Stimulated activated effector memory CD8-positive, alpha-beta T cell treated with anti-CD3 and anti-CD28 coated beads, Interleukin-12 subunit alpha, Interleukin-12 subunit beta, amount 100 ng/mL, for 72 hours (primary cell): ENCODE measurements around the gene PRR15.
A peak's percentile ranks its signal among the peaks of the same experiment; 100 is the strongest.
"Not testable (repeated sequence)": the region's sequence is repeated elsewhere in the genome, so short reads cannot be mapped to it uniquely, and the experiment has no call there.

Experiments used
- ATAC-seq: fragments of 150-1000 bp; cut with Tn5 transposase; 2 replicates; pipeline ENCODE4 v1.10.0; 2021
- DNase-seq, 2 donors: peaks; one replicate each; pipeline ENCODE4 v3.0.0; 2021 to 2022; ENCODE audit warnings: low spot score in 2 of 2
- H3K27ac Mint-ChIP-seq: one replicate; pipeline ENCODE4 v1.8.0; 2022; ENCODE audit warnings: mild to moderate bottlenecking, mixed read lengths
- H3K36me3 Mint-ChIP-seq: one replicate; pipeline ENCODE4 v1.8.0; 2022; ENCODE audit warnings: mild to moderate bottlenecking, mixed read lengths
- H3K4me1 Mint-ChIP-seq: one replicate; pipeline ENCODE4 v1.8.0; 2022; ENCODE audit warnings: mixed read lengths
- H3K4me3 Mint-ChIP-seq: one replicate; pipeline ENCODE4 v1.8.0; 2022; ENCODE audit warnings: mild to moderate bottlenecking, mixed read lengths
- H3K9me3 Mint-ChIP-seq: one replicate; pipeline ENCODE4 v1.8.0; 2022; ENCODE audit warnings: mixed read lengths

PRR15 gene

DNA sequence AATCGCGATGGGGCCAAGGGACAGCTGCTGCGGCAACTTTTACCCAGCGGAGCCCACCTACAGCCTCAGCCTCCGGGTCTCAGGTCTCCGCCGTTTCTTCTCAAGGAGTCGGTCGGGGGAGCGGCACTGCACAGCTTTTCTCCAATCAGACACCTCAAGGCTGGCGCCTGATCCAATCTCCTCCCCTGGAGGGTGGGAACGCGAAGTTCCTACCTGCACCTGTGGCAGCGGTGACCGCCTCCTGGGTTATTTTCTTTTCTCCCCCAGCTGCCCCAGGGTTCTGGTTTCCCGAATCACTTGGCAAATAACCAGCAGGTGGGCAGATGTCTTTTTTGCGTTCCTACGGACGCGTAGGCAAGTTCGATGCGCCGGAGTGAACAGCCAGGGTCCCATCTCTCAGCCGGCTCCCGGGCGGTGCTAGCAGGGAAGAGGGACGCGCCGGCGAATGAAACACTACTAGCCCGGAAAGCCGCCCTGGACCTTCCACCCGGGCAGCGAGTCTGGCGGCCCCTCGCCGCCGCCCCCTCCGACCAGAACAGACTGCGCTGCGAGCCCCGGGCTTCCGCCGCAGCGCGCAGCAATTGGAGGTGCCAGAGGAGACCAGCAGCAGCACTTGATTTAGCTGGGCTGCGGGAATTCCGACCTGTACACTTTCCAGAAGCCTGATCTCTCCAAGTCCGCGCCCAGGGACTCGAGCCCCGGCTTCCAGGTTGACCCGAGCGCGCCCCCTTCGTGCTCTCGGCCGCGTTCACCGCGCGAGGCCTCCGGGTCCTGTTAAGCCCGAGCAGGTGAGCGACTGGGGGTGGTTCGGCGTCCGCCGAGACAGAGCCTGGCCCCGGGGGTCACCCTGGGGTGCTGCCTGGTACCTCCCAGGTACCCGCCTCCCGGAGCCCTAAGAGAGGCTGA, at the start of gene PRR15:
Gene PRR15 (plus strand): TSS at position 246 of the 906 bp plus-strand sequence. CDS start 2,495 bp downstream, outside the sequence.
- H3K9me3 Mint-ChIP-seq: no peaks in the 10 kb centered on the region
- H3K4me3 Mint-ChIP-seq: peak within 1 kb of the TSS; percentile 65
- no peak within 1 kb of the TSS for H3K27ac Mint-ChIP-seq
- peaks cover 20% of the 10 kb centered on the region for H3K4me1 Mint-ChIP-seq
- H3K36me3 Mint-ChIP-seq: no peaks in the 10 kb centered on the region
- DNase-seq (peak in 1 of 2 donors; percentile 55), ATAC-seq (peak; percentile 11)

- Mint-ChIP-seq H3K36me3 (no peaks in the 10 kb centered on the region), H3K9me3 (peaks cover 5% of the 10 kb centered on the region), H3K27ac (no peak overlapping the region), H3K4me3 (no peak overlapping the region), H3K4me1 (no peaks in the 10 kb centered on the region)
- DNase-seq: no peak
- no peak for ATAC-seq
These were observed 47.1 kb upstream of the PRR15 start for GRCh38 chr7:29516491-29516890.

DNA sequence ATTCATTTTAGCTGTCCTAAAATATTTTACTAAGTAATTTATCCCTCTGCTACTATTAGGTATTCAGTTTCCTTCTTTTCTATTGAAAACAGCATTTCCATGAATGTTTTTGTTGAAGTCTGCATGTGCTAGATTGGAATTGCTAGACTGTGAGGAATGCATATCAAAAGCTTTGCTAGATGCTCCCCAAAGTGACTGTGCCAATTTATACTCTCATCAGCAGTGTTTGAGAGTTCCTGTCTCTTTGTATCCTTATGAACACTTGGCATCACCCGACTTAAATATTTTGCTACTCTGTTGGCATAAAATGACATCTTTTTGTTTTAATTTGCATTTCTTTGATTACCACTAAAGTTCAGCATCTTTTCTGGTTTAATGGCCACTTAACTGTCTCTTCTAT, 45.0 kb upstream of the PRR15 start:
- ATAC-seq: no peak
- no peaks in the 10 kb centered on the region for H3K4me1 Mint-ChIP-seq
- H3K27ac Mint-ChIP-seq: no peak overlapping the region
- no peak overlapping the region for H3K4me3 Mint-ChIP-seq
- H3K36me3 Mint-ChIP-seq: no peaks in the 10 kb centered on the region
- peaks cover 14% of the 10 kb centered on the region for H3K9me3 Mint-ChIP-seq
- DNase-seq: no peak

- H3K27ac Mint-ChIP-seq: no peak overlapping the region
- no peaks in the 10 kb centered on the region for H3K4me1 Mint-ChIP-seq
- DNase-seq (no peak), ATAC-seq (no peak)
- peaks cover 20% of the 10 kb centered on the region for H3K9me3 Mint-ChIP-seq
- H3K4me3 Mint-ChIP-seq: no peak overlapping the region
- H3K36me3 Mint-ChIP-seq: no peaks in the 10 kb centered on the region
These were observed 39.9 kb upstream of the PRR15 start for GRCh38 chr7:29523728-29524127.

DNA sequence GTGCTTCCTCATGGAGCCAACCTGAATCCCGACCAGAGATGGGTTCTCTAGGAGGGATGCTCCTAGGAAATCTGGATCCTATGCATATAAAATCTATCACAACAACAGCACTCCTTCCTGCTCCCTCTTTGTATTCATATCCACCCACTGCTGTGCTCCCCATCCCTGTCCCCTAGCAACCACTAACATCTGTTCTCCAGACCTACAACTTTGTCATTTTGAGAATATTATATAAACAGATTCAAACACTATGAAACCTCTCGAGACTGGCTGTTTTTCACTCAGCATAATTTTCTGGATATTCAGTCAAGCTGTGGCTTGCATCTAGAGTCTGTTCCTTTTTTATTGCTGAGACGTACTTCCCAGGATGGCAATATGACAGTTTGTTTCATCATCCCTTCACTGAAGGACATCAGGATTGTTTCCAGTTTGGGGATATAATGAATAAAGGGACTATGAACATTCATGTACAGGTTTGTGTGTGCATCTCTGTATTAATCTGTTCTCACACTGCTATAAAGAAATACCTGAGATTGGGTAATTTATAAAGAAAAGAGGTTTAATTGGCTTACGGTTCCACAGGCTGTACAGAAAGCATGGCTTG, 36.0 kb upstream of the PRR15 start:
- Mint-ChIP-seq H3K36me3 (no peaks in the 10 kb centered on the region), H3K27ac (no peak overlapping the region), H3K9me3 (peaks cover 24% of the 10 kb centered on the region), H3K4me1 (no peaks in the 10 kb centered on the region), H3K4me3 (no peak overlapping the region)
- no peak for ATAC-seq
- DNase-seq: no peak

GRCh38 chr7:29528526-29528925, 35.1 kb upstream of the PRR15 start:
- not testable (repeated sequence) for H3K27ac Mint-ChIP-seq, ATAC-seq, H3K4me1 Mint-ChIP-seq, DNase-seq, H3K4me3 Mint-ChIP-seq, H3K36me3 Mint-ChIP-seq
- H3K9me3 Mint-ChIP-seq: peaks cover 19% of the 10 kb centered on the region

- Mint-ChIP-seq H3K27ac (no peak overlapping the region), H3K4me3 (no peak overlapping the region), H3K9me3 (peaks cover 5% of the 10 kb centered on the region), H3K36me3 (no peaks in the 10 kb centered on the region), H3K4me1 (no peaks in the 10 kb centered on the region)
- DNase-seq (no peak), ATAC-seq (no peak)
These were observed 25.2 kb upstream of the PRR15 start for GRCh38 chr7:29538389-29538788.

DNA sequence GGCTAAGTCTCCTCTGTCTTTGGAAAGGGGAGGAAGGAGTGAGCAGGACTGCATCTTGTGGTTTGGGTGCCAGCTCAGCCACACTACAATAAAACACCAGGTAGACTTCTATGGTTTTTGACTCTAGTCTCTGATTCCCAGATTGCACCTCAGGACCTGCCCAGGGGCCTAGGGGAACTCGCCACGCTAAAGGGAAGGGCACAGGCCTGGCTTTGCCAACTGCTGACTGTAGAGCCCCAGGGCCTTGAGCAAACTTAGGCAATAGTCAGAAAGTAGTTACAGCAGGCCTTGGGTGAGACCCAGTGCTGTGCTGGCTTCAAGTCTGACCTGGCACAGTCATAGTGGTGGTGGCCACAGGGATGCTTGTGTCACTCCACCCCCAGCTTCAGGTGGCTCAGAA, 24.2 kb upstream of the PRR15 start:
- no peaks in the 10 kb centered on the region for H3K36me3 Mint-ChIP-seq
- H3K9me3 Mint-ChIP-seq: peaks cover 5% of the 10 kb centered on the region
- no peak for ATAC-seq
- no peaks in the 10 kb centered on the region for H3K4me1 Mint-ChIP-seq
- no peak for DNase-seq
- no peak overlapping the region for H3K27ac Mint-ChIP-seq
- H3K4me3 Mint-ChIP-seq: no peak overlapping the region

DNA sequence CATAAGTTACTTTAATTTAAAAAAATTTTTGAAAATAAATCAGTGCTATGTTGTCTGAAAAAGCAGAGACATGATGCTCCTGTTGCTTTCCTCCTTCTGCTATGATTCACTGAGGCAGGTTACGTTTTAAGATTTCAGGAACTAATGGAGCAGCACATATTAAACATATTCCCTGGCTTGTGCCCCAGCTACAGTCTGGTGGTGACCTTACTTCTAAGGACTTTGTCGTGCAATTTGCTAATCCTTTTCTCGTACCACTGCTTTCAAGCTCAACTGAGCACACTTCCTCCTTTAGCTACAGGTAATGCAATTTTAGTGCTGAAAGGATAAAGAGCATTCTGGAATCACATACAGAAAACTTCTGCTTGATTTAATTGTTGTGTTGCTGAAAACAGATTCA, 16.2 kb upstream of the PRR15 start:
- no peak overlapping the region for H3K4me3 Mint-ChIP-seq
- ATAC-seq: no peak
- peaks cover 2% of the 10 kb centered on the region for H3K9me3 Mint-ChIP-seq
- H3K27ac Mint-ChIP-seq: no peak overlapping the region
- no peak for DNase-seq
- H3K4me1 Mint-ChIP-seq: no peaks in the 10 kb centered on the region
- no peaks in the 10 kb centered on the region for H3K36me3 Mint-ChIP-seq

DNA sequence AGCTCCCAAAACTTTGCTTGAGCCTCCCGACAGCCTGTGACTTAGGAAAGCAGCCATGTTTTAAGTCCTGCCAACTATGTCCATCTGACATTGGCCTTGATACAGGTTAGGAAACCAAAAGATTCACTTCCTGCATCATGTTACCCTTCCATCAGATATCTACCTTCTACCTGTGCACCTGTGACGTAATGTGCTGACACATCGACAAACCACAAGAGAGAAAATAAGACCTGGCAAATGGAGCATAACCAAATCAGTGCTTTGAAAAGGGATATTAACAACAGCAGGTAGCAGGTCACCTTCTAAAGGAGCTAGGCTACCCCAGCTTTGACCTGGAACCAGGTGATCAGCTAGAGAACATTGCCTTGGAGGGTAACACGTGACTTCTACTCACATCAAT, 14.8 kb upstream of the PRR15 start:
- no peaks in the 10 kb centered on the region for H3K4me1 Mint-ChIP-seq
- no peak for ATAC-seq
- no peak overlapping the region for H3K27ac Mint-ChIP-seq
- no peaks in the 10 kb centered on the region for H3K36me3 Mint-ChIP-seq
- H3K4me3 Mint-ChIP-seq: no peak overlapping the region
- no peaks in the 10 kb centered on the region for H3K9me3 Mint-ChIP-seq
- no peak for DNase-seq

GRCh38 chr7:29552392-29552791, 11.2 kb upstream of the PRR15 start:
- no peaks in the 10 kb centered on the region for H3K36me3 Mint-ChIP-seq
- ATAC-seq: no peak
- H3K27ac Mint-ChIP-seq: no peak overlapping the region
- DNase-seq: no peak
- no peaks in the 10 kb centered on the region for H3K9me3 Mint-ChIP-seq
- no peaks in the 10 kb centered on the region for H3K4me1 Mint-ChIP-seq
- H3K4me3 Mint-ChIP-seq: no peak overlapping the region

DNA sequence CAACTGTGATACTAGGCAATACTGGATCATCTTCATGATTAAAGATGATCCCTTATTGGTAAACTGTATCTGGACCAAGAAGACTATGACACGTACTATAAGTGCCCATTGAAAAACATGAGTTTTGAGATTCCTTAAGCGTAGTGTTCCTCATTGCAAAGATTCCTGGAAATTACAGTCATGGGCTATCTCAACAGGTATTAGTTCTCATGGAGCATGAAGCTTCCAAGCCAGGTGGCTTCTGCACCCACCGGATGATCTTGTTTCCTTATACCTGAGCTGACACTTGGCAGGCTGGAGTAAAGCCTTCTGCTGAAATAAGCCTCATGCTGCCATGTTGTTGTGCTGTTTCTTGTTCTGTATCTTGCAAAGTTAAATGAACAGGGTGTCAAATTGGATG, 8.6 kb upstream of the PRR15 start:
- no peaks in the 10 kb centered on the region for H3K4me1 Mint-ChIP-seq
- no peak overlapping the region for H3K27ac Mint-ChIP-seq
- no peaks in the 10 kb centered on the region for H3K9me3 Mint-ChIP-seq
- DNase-seq (no peak), ATAC-seq (no peak)
- H3K4me3 Mint-ChIP-seq: no peak overlapping the region
- no peaks in the 10 kb centered on the region for H3K36me3 Mint-ChIP-seq

DNA sequence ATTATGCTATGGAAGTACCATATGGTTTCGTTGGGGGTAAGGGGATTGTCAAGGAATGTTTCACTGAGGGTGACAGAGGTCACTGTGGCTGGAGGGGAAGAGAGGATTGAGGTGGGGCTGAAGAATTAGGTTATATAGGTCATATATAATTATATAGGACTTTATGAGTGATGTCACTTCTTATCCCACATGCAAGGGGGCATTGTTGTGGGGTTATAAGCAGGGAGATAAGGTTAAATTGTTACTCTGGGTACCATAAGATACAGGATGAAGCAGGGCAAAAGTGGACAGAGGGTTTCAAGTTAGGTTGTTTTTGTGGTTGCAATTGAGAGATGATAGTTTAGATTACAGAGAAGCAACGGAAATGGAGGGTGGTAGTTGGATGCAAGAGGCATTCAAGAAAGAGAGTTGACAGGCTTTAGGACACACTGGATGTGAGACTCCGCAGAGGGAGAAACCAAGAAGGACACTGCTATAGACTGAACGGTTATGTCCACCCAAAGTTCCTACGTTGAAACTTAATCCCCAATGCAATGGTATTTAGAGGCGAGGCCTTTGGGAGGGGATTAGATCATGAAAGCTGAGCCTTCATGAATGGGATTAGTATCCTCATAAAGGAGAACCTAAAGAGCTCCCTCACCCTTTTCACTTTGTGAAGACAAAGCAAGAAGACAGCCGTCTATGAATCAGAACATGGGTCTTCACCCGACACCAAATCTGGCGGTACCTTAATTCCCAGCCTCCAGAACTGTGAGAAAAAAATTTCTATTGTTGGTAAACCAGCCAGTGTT, 7.0 kb upstream of the PRR15 start:
- no peaks in the 10 kb centered on the region for H3K9me3 Mint-ChIP-seq
- no peak overlapping the region for H3K27ac Mint-ChIP-seq
- ATAC-seq (no peak), DNase-seq (no peak)
- H3K4me1 Mint-ChIP-seq: no peaks in the 10 kb centered on the region
- no peak overlapping the region for H3K4me3 Mint-ChIP-seq
- H3K36me3 Mint-ChIP-seq: no peaks in the 10 kb centered on the region

DNA sequence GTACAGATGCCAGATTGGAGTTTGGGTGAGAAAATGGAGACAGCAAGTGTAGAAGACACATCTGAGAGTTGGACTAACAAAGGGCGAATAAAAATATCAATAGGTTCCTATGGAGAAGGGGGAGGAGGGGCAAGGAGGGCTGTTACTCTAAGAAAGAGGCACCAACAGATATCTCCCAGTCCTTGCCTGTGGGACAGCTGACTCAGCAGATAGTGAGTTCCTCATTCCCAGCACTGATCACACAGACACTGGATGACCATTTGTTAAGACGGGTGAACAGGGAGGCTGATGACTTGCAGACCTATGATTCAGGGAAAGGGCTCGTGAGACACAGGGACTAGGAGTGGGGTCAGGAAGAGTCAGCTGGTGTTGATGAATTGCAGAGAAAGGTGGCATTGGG, 5.7 kb upstream of the PRR15 start:
- ATAC-seq (no peak), DNase-seq (no peak)
- Mint-ChIP-seq H3K27ac (no peak overlapping the region), H3K36me3 (no peaks in the 10 kb centered on the region), H3K9me3 (no peaks in the 10 kb centered on the region), H3K4me1 (no peaks in the 10 kb centered on the region), H3K4me3 (no peak overlapping the region)

GRCh38 chr7:29561271-29561670, 2.4 kb upstream of the PRR15 start:
- DNase-seq (no peak), ATAC-seq (no peak)
- peaks cover 20% of the 10 kb centered on the region for H3K4me1 Mint-ChIP-seq
- H3K36me3 Mint-ChIP-seq: no peaks in the 10 kb centered on the region
- no peak overlapping the region for H3K4me3 Mint-ChIP-seq
- no peak overlapping the region for H3K27ac Mint-ChIP-seq
- H3K9me3 Mint-ChIP-seq: no peaks in the 10 kb centered on the region
